ENCODE measurements around the gene KRT85.
"Not testable (repeated sequence)": the region's sequence is repeated elsewhere in the genome, so short reads cannot be mapped to it uniquely, and the experiment has no call there.

Gene KRT85

GRCh38 chr12:52413202-52413601 lies 45.9 kb upstream of the KRT85 start:
- Histone ChIP-seq H3K36me3 (no peaks in the 10 kb centered on the region), H3K9me3 (no peaks in the 10 kb centered on the region), H3K27me3 (no peaks in the 10 kb centered on the region), H3K4me1 (no peaks in the 10 kb centered on the region), H3K4me3 (ENCODE audit: low read depth, low read length) (no peak overlapping the region)
- TF ChIP-seq, protein P1, sequence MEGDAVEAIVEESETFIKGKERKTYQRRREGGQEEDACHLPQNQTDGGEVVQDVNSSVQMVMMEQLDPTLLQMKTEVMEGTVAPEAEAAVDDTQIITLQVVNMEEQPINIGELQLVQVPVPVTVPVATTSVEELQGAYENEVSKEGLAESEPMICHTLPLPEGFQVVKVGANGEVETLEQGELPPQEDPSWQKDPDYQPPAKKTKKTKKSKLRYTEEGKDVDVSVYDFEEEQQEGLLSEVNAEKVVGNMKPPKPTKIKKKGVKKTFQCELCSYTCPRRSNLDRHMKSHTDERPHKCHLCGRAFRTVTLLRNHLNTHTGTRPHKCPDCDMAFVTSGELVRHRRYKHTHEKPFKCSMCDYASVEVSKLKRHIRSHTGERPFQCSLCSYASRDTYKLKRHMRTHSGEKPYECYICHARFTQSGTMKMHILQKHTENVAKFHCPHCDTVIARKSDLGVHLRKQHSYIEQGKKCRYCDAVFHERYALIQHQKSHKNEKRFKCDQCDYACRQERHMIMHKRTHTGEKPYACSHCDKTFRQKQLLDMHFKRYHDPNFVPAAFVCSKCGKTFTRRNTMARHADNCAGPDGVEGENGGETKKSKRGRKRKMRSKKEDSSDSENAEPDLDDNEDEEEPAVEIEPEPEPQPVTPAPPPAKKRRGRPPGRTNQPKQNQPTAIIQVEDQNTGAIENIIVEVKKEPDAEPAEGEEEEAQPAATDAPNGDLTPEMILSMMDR (IDR thresholded peaks at IDR 0.05; ENCODE audit: low read depth, low read length): no peak
- no peak for DNase-seq

- DNase-seq: no peak
- H3K4me1 ChIP-seq: no peaks in the 10 kb centered on the region
- no peak overlapping the region for H3K4me3 ChIP-seq (ENCODE audit: low read depth, low read length)
- no peaks in the 10 kb centered on the region for H3K9me3 ChIP-seq
- H3K36me3 ChIP-seq: no peaks in the 10 kb centered on the region
- no peaks in the 10 kb centered on the region for H3K27me3 ChIP-seq
- TF ChIP-seq, protein P1 (IDR thresholded peaks at IDR 0.05; ENCODE audit: low read depth, low read length): no peak
Measured at GRCh38 chr12:52411815-52412214, 44.5 kb upstream of the KRT85 start.

- not testable (repeated sequence) for H3K4me3 ChIP-seq (ENCODE audit: low read depth, low read length); H3K4me1 ChIP-seq; DNase-seq; H3K9me3 ChIP-seq; H3K36me3 ChIP-seq; H3K27me3 ChIP-seq
Measured at GRCh38 chr12:52410589-52411248, 43.4 kb upstream of the KRT85 start.

DNA sequence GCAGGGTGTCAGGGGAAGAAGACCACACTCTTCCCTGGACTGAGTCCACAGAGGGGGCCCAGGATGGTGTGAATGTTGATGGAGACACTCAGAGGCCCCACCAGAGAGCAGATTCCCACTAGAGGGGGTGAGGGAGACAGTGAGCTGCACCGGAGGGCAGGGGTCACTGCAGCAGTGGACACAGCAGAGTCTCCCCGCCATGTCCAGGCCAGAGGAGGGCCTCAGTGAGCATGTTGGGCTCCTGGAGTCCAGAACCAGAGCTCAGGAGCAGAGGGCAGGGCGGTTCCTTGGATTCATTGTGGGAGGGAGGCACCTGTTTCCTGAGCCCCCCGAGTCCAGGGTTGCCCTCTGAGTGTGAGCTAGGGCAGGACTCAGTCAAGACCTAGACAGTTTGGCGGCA lies 40.6 kb upstream of the KRT85 start:
- H3K27me3 ChIP-seq: no peaks in the 10 kb centered on the region
- no peak for DNase-seq
- no peaks in the 10 kb centered on the region for H3K4me1 ChIP-seq
- no peaks in the 10 kb centered on the region for H3K9me3 ChIP-seq
- H3K4me3 ChIP-seq (ENCODE audit: low read depth, low read length): no peak overlapping the region
- TF ChIP-seq, protein P1 (IDR thresholded peaks at IDR 0.05; ENCODE audit: low read depth, low read length): no peak
- no peaks in the 10 kb centered on the region for H3K36me3 ChIP-seq

- Histone ChIP-seq H3K36me3 (no peaks in the 10 kb centered on the region), H3K9me3 (no peaks in the 10 kb centered on the region), H3K27me3 (no peaks in the 10 kb centered on the region), H3K4me1 (no peaks in the 10 kb centered on the region), H3K4me3 (ENCODE audit: low read depth, low read length) (no peak within 1 kb of the TSS)
- no peak for DNase-seq
- TF ChIP-seq, protein P1 (IDR thresholded peaks at IDR 0.05; ENCODE audit: low read depth, low read length): no peak
Measured at GRCh38 chr12:52405922-52406385, 38.7 kb upstream of the KRT85 start, which contains the start of gene KRT82. TSS of gene KRT82 (minus strand) at chr12:52406335. CDS start at chr12:52406277, 58 bp downstream.

DNA sequence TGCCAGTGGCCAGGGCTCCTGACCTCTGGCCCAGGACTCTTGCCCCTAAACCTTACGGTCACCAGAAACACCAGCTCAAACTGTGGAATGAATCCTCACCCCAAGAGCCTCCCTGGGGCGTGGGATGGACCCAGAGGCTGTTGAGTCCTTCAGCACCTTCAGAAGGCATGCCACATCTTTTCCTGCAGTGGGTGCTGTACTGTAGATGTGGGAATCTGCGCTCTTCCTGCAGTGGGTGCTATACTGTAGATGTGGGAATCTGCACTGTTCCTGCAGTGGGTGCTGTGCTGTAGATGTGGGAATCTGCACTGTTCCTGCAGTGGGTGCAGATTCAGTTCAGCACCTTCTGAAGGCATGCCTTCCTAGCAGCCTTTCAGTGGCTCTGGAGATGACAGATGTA lies 37.7 kb upstream of the KRT85 start:
- H3K27me3 ChIP-seq: no peaks in the 10 kb centered on the region
- no peak for DNase-seq
- TF ChIP-seq, protein P1 (IDR thresholded peaks at IDR 0.05; ENCODE audit: low read depth, low read length): no peak
- H3K9me3 ChIP-seq: no peaks in the 10 kb centered on the region
- no peaks in the 10 kb centered on the region for H3K4me1 ChIP-seq
- H3K36me3 ChIP-seq: no peaks in the 10 kb centered on the region
- H3K4me3 ChIP-seq (ENCODE audit: low read depth, low read length): no peak overlapping the region
